HG03039 (cell line): ENCODE measurements around the gene SPATA13.
A peak's percentile ranks its signal among the peaks of the same experiment; 100 is the strongest.

Source experiments
- ATAC-seq: cut with Tn5 transposase; IDR thresholded peaks from one replicate; pipeline ENCODE4 v1.9.1; 2021; ENCODE audit warnings: mild to moderate bottlenecking, moderate library complexity; ENCODE audit not compliant: unreplicated experiment

SPATA13 gene

DNA sequence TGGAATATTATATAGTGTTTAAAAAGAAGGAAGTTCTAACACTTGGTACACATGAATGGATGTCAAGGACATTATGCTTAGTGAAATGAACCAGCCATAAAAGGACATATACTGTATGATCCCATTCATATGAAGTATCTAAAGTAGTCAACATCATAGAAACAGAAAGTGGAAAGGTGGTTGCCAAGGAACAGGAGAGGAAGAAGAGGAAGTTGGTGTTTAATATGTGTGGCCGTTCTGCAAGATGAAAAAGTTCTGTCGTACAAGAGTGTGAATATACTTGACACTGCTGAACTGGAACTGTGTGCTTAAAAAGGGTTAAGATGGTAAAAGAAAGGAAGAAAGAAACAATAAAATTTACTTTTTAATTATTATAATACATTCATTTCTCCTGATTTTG is 115.8 kb downstream of the SPATA13 start:
- no peak for ATAC-seq

- ATAC-seq: no peak
Measured at GRCh38 chr13:24276861-24277260, 116.3 kb downstream of the SPATA13 start.

GRCh38 chr13:24277761-24278160 is 117.2 kb downstream of the SPATA13 start:
- no peak for ATAC-seq

DNA sequence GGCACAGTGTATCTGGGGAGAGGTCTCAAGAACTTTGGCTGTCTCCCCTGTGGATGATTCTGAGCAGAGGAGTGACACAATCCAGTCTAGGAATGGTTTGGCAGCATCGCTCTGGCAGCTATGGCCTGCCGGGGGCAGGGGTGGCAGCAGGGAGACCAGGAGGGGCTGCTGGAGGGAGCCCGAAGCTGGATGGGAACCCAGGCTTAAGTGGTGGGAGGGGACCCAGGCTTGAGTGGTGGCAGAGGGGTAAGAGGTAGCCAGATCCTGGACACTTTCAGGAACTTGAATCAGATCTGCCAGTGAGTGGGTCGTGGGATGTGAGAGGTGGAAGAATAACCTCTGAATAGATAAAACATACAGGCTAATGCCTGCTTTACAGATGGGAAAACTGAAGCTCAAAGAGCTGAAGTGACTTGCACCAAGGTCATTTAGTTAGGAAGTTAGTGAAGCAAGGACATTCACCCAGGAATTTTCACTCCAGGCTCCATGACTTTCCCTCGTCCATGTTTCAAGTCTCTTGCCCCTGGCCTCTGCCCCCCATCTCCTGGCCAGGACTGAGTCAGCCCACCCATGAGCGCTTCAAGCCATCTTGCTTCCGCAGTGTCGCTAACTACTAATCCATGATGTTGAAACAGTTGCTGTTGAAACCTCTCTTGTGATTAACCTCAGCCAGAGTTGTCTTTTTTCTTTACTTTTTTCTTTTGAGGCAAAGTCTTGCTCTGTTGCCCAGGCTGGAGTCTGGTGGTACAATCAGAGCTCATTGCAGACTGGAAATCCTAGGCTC is 119.0 kb downstream of the SPATA13 start:
- ATAC-seq: no peak

DNA sequence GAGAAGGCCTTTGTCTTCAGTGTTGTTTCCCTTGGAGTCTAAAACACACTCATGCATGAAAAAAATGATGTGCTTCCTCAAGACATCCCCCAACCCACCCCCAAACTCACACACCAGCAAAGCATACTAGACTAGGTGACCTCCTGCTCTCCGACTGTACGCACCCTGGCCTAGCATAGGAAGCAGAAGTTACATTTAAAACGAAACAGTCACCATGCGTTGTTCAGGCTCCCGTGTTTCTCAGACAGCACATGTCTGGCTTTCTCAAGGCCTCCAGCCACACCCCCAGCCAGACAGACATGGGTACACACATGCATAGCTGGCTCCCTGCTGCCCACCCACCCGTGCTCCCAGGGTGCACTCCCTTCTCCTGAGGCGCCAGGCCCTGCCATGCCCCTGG is 120.2 kb downstream of the SPATA13 start:
- peak; percentile 54 for ATAC-seq

DNA sequence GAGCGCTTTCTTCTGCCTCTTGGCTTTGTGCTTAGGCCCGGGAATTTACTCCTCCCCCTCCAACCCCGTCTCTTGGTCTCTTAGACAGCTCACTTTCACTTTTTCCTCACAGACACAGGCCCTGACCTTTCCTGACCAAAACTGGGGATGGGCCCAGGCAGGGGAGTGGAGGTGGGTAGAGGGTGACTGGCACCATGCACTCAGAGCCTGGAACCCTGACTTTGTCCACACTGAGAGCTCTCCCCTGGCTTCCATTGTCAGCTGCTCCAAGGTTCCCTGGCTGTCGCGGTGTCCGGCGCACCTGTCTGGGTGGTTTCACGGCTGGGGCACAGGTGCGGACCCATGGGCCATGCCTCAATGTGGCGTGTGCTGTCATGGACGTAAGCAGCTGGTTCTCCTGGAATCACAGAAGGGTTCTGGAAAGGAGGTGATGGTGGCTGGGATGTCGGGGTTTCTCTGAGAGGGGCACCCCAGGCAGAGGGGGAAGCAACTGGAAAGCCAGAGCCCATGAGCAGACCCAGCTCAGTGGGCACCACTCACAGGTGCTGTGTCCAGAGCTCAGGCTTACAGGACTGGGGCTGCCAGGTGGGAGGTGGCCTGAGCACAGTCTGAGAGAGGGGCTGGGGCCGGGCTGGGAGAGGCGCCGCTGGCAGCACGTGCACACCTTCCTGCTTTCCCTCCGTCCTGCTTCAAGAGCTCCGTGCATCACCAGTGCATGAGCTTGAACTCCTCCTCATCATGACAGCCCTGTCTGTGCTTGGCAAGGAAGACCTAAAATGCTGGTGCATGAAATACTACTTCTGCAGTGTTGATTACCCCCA is 120.9 kb downstream of the SPATA13 start:
- ATAC-seq: no peak

DNA sequence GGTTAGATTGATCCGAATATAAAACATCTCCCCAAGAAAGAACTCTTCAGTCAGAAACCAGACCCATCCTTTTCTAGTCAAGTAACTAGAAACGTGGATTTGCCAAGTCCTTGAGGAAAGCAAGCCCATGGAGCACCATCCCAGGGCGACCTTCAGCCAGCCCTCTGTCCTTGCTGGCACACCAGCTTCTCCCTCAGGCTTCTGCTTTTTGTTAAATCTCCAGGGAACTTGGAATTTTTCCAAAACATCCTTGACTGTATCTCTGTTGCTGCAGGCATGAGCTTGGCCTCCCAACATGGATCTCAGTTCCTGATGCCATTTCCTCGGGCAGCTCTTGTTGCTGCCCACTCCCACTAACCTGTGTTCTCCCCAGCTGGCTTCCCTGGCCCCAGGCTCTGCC is 121.7 kb downstream of the SPATA13 start:
- ATAC-seq: no peak

DNA sequence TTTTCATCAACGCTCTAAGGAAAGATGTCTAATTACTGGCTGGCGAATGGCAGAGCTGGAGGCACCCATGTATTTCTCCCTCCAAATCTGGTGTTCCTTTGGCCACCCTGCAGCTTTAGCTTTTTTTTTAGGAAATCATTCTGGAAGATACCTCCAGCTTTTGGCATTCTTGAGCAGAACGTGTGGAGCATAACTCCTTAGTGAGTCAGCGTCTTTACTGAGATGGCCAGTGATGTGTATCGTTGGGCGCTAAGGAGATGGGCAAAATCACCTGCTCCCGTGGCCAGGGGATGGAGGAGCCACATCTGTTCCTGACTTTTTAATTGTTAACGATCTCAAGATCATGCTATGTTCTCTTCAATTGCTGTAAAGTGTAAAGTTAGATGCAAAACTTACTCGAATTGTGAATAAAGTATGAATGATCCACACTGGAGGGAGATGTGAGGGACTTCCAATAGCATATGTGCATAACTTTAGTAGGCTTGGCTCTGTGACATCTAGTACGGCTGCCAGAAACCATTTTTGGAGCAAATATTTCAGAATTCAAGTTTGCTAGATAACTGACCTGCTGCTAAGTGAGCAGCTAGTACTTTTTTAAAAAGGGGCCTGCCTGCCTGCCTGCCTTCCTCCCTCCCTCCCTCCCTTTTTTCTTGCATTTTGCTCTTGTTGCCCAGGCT is 124.5 kb downstream of the SPATA13 start:
- ATAC-seq: no peak

GRCh38 chr13:24286624-24287023 is 126.1 kb downstream of the SPATA13 start:
- ATAC-seq: no peak

DNA sequence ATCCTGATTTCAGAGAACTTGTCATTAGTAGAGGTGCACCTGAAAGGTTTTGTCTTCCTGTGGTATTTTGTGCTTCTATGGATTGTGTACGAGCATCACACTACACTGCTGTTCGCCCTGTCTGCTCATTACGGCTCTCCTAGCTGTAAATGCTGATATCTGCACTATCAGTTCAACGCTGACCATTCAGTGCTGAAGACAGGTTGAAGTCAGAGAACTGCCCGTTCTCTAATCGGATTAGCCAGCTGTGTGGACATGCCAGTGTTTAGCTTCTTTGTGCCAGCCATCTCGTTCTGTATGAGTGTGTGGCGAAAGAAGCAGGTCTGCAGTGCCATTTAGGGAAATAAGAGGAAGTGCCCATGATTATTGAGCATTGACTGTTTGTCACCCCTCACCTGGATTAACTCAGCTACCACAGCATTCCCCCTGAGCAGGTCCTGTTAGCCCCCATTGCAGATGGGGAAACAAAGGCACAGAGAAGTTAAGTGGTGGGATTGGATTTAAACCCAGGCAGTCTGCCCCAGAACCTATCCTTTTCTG is 127.3 kb downstream of the SPATA13 start:
- no peak for ATAC-seq

DNA sequence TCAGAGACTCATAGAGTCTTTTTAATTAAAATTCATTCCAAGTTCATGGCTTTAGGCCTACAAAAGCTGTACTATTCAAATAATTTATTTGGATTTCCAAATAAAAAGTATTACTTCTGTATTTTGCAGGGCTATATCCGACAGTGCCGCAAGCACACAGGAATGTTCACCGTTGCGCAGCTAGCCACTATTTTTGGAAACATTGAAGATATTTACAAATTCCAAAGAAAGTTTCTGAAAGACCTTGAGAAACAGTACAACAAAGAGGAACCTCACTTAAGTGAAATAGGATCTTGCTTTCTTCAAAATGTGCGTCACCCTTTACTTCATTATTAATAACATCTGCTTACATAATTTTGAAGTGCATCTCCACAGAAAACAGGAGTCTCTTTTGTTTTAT is 128.3 kb downstream of the SPATA13 start:
- no peak for ATAC-seq

DNA sequence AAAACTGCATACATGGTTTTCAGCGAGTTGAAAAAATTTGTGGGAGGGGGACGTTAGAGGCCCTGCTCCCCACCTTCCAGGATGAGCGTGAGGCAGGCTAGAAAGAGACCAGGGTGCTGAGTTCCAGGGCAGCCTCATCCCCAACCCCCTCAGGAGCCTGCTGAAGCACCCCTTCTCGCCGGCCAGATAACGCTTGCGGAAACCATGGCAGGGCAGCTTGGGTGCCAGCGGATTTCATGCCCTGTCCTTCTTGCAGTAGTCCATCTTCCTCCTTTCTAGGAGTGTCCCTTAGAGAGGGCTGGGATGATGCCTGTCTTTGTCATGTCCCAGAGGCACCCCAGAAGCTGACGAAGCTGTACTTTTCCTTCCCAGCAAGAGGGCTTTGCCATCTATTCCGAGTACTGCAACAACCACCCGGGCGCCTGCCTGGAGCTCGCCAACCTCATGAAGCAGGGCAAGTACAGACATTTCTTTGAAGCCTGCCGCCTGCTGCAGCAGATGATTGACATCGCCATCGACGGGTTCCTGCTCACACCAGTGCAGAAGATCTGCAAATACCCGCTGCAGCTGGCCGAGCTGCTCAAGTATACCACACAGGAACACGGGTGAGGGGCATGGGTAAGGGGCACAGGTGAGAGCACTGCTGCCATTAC is 129.9 kb downstream of the SPATA13 start:
- no peak for ATAC-seq

- ATAC-seq: no peak
Measured at GRCh38 chr13:24292481-24292880, 132.0 kb downstream of the SPATA13 start.

GRCh38 chr13:24293746-24294145 is 133.2 kb downstream of the SPATA13 start:
- ATAC-seq: no peak

DNA sequence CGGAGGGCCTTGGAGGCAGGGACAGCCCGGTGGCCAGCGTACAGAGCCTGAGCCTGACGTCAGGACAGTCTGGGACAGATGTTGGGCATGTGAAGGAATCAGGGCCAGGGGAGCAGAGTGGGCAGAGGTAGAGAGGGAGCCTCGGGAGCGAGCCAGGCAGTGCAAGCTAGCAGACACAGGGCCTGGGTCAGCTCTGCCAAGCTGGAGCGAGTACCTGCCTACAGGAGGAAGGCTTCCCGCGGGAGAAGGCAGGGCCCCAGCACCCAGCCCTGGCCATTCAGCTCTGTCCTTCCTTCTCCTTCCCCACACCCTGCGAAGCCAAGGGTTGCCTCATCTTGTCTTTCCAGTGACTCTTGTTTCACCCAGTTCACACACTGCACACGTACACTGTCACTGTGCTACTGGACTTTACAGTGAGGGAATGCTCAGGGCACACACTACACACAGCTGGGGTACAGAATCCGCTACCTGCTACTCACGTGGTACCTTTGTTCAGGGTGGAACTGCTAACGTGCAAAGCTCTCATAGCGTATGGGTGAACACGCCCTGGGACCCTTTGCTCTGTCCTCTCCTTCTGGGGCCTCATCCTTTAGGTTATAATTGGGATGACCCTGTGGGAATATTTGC is 139.1 kb downstream of the SPATA13 start:
- ATAC-seq: no peak

DNA sequence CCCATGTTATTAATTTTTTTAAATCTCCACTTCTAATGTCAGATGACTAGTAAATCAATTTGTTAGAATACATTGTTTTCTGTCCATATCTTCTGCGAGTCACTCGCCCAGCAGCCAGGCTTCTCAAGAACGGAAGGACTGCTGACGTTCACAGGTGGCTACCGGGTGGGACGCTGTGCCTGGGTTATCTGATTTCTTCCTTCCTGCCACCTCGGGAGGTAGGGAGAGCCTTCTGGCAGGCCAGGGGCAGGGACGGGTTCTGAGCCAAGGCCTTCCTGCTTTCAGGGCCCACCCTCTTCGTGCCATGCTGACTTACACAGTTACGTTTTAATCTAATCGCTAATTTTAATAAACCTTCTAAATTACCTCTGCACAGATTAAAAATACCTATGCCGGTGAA is 140.9 kb downstream of the SPATA13 start:
- no peak for ATAC-seq

- ATAC-seq: no peak
Measured at GRCh38 chr13:24301911-24302310, 141.4 kb downstream of the SPATA13 start.

DNA sequence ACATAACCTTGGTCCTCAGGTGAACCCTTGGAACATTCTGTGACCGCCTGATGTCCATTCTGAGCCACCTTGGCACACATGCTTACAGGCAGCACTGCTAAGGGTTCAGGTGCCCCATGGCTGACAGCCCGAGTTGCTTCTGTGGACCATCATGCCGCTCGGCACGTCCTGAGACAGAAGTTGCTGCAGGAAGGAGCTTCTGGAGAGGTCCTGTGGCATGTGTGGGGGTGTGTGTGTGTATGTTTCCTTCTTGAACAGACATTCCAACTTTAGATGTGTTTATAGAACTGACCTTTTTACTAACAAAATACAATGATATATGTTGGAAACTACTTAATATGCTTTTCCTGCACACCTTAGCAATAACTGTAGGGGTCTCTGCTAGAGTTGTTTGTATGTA is 144.1 kb downstream of the SPATA13 start:
- ATAC-seq: no peak

DNA sequence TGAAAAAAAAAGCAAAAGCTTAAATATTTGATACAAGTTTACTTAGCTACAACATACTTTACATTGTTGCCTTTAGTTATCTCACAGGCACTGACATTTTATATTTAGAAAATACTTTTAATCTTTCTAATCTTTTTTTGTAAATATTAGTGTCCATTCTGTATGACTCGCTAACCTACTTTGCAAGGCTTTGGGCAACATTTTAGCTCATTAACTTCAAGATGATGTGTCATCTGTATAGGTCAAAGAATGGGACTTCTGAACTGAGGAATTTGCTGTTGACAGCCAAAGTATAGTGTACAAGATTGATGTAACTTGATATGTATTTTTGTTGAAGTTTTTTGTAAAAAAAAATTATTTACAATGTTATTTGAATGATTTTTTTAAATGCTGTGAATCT is 146.1 kb downstream of the SPATA13 start:
- no peak for ATAC-seq
